Measurements from ENCODE around the gene MT1M. TPM values are rescaled to one million over a fixed set of nuclear protein-coding genes. Genes with fewer than 3 reads are reported as not detected.

Gene MT1M
- total and polyA plus RNA-seq, 2 experiments from 2014 or later: not detected

GRCh38 chr16:56679818-56680217 lies 47.4 kb downstream of the MT1M start:
- Histone ChIP-seq H3K27me3 (peaks cover 70% of the 10 kb centered on the region), H3K27ac (no peak overlapping the region), H3K4me3 (no peak overlapping the region), H3K9me3 (ENCODE audit: low read depth) (no peaks in the 10 kb centered on the region), H3K4me1 (ENCODE audit: low read depth) (peaks cover 7% of the 10 kb centered on the region), H3K36me3 (no peaks in the 10 kb centered on the region)
- no peak for TF ChIP-seq CTCF (IDR thresholded peaks at IDR 0.05; ENCODE audit: low read depth, low read length)
- no peak for DNase-seq (ENCODE audit: low read depth in 1 of 2, low spot score in 1 of 2)

- Histone ChIP-seq H3K27me3 (peaks cover 52% of the 10 kb centered on the region), H3K9me3 (ENCODE audit: low read depth) (no peaks in the 10 kb centered on the region), H3K4me1 (ENCODE audit: low read depth) (peaks cover 3% of the 10 kb centered on the region), H3K4me3 (peak within 1 kb of the TSS; percentile 27), H3K36me3 (no peaks in the 10 kb centered on the region), H3K27ac (no peak within 1 kb of the TSS)
- no peak for TF ChIP-seq CTCF (IDR thresholded peaks at IDR 0.05; ENCODE audit: low read depth, low read length)
- peak; percentile 84 to 95 for DNase-seq (ENCODE audit: low read depth in 1 of 2, low spot score in 1 of 2)
Measured at GRCh38 chr16:56681939-56682702, 49.7 kb downstream of the MT1M start, which contains the start of gene MT1X. TSS of gene MT1X (plus strand) at chr16:56682470. CDS start at chr16:56682541, 71 bp downstream.

- no peak for DNase-seq (ENCODE audit: low read depth in 1 of 2, low spot score in 1 of 2)
- Histone ChIP-seq H3K4me1 (ENCODE audit: low read depth) (peaks cover 3% of the 10 kb centered on the region), H3K27ac (no peak overlapping the region), H3K4me3 (peak overlapping the region; percentile 27), H3K9me3 (ENCODE audit: low read depth) (no peaks in the 10 kb centered on the region), H3K27me3 (peaks cover 45% of the 10 kb centered on the region), H3K36me3 (no peaks in the 10 kb centered on the region)
- no peak for TF ChIP-seq CTCF (IDR thresholded peaks at IDR 0.05; ENCODE audit: low read depth, low read length)
Measured at GRCh38 chr16:56682703-56683397, 50.4 kb downstream of the MT1M start.

Other genes with a start within 250 kb of the MT1M start
- gene AMFR, start 207.1 kb upstream of the MT1M start, total RNA-seq: 152 and 157 TPM in 2 replicates
- gene AMFR, start 207.1 kb upstream of the MT1M start, polyA plus RNA-seq: 52.7 and 65.3 TPM in 2 replicates
- 59.3 and 79.9 TPM in 2 replicates for gene NUDT21, start 181.3 kb upstream of the MT1M start, total RNA-seq
- 47.4 and 68.7 TPM in 2 replicates for gene NUDT21, start 181.3 kb upstream of the MT1M start, polyA plus RNA-seq
- 32.0 and 65.5 TPM in 2 replicates for gene OGFOD1, start 181.1 kb upstream of the MT1M start, total RNA-seq
- gene OGFOD1, start 181.1 kb upstream of the MT1M start, polyA plus RNA-seq: 49.4 and 54.9 TPM in 2 replicates
- gene BBS2, start 112.6 kb upstream of the MT1M start, total RNA-seq: 31.9 and 32.8 TPM in 2 replicates
- 50.4 and 64.7 TPM in 2 replicates for gene BBS2, start 112.6 kb upstream of the MT1M start, polyA plus RNA-seq
- not detected in 2 replicates for gene MT4, start 67.6 kb upstream of the MT1M start, total RNA-seq
- gene MT4, start 67.6 kb upstream of the MT1M start, polyA plus RNA-seq: not detected in 2 replicates
- not detected in 2 replicates for gene MT3, start 43.1 kb upstream of the MT1M start, total RNA-seq
- gene MT3, start 43.1 kb upstream of the MT1M start, polyA plus RNA-seq: 1.0 TPM in 1 of 2 replicates, not detected in the other
- gene MT2A, start 24.1 kb upstream of the MT1M start, total RNA-seq: 0.28 TPM in 1 of 2 replicates, not detected in the other
- 1.6 and 2.1 TPM in 2 replicates for gene MT2A, start 24.1 kb upstream of the MT1M start, polyA plus RNA-seq
- gene MT1E, start 6.9 kb upstream of the MT1M start, total RNA-seq: 3.6 and 9.1 TPM in 2 replicates
- gene MT1E, start 6.9 kb upstream of the MT1M start, polyA plus RNA-seq: 4.5 and 4.7 TPM in 2 replicates
- gene MT1A, start 6.0 kb downstream of the MT1M start, total RNA-seq: not detected in 2 replicates
- gene MT1A, start 6.0 kb downstream of the MT1M start, polyA plus RNA-seq: not detected in 2 replicates
- not detected in 2 replicates for gene MT1B, start 19.2 kb downstream of the MT1M start, total RNA-seq
- not detected in 2 replicates for gene MT1B, start 19.2 kb downstream of the MT1M start, polyA plus RNA-seq
- not detected in 2 replicates for gene MT1F, start 25.3 kb downstream of the MT1M start, total RNA-seq
- gene MT1F, start 25.3 kb downstream of the MT1M start, polyA plus RNA-seq: not detected in 2 replicates
- 3.7 TPM in 1 of 2 replicates, not detected in the other for gene MT1G, start 35.4 kb downstream of the MT1M start, total RNA-seq
- gene MT1G, start 35.4 kb downstream of the MT1M start, polyA plus RNA-seq: not detected in 2 replicates
- not detected in 2 replicates for gene MT1H, start 37.2 kb downstream of the MT1M start, total RNA-seq
- not detected in 2 replicates for gene MT1H, start 37.2 kb downstream of the MT1M start, polyA plus RNA-seq
- gene MT1X, start 49.8 kb downstream of the MT1M start, total RNA-seq: 5.7 and 13.3 TPM in 2 replicates
- 9.3 and 11.1 TPM in 2 replicates for gene MT1X, start 49.8 kb downstream of the MT1M start, polyA plus RNA-seq
- 110 and 115 TPM in 2 replicates for gene NUP93, start 97.5 kb downstream of the MT1M start, total RNA-seq
- gene NUP93, start 97.5 kb downstream of the MT1M start, polyA plus RNA-seq: 127 and 157 TPM in 2 replicates
- gene SLC12A3, start 232.5 kb downstream of the MT1M start, total RNA-seq: not detected in 2 replicates
- not detected in 2 replicates for gene SLC12A3, start 232.5 kb downstream of the MT1M start, polyA plus RNA-seq

All from cardiac muscle cell (in vitro differentiated cells and primary cell).